H9 (cell line): ENCODE data around the gene TCF15. TPM values are rescaled to one million over a fixed set of nuclear protein-coding genes. Genes with fewer than 3 reads are reported as not detected.

Source experiments
- DNase-seq: peaks from one replicate; pipeline ENCODE4 v3.0.0-alpha.2; 2017
- H2AFZ ChIP-seq: one replicate; pipeline ENCODE4 v1.6.1; 2013; ENCODE audit warnings: mild to moderate bottlenecking, low read length, control low read depth, moderate library complexity
- H2AK5ac ChIP-seq: 2 replicates; pipeline ENCODE4 v1.6.1; 2013; ENCODE audit warnings: low read length, control low read depth, mixed read lengths; ENCODE audit not compliant: insufficient read length
- H2BK120ac ChIP-seq: one replicate; pipeline ENCODE4 v1.6.1; 2013; ENCODE audit warnings: low read depth, mild to moderate bottlenecking, low read length, control low read depth, inconsistent platforms; ENCODE audit not compliant: poor library complexity, severe bottlenecking
- H2BK12ac ChIP-seq: 2 replicates; pipeline ENCODE4 v1.6.1; 2013; ENCODE audit warnings: low read length, control low read depth, mixed read lengths, low read depth; ENCODE audit not compliant: insufficient read length
- H2BK15ac ChIP-seq: 2 replicates; pipeline ENCODE4 v1.6.1; 2013; ENCODE audit warnings: low read depth, low read length, control low read depth
- H2BK20ac ChIP-seq: one replicate; pipeline ENCODE4 v1.6.1; 2013; ENCODE audit warnings: low read depth, mild to moderate bottlenecking, low read length, control low read depth, inconsistent platforms; ENCODE audit not compliant: poor library complexity, severe bottlenecking
- H2BK5ac ChIP-seq: 2 replicates; pipeline ENCODE4 v1.6.1; 2013; ENCODE audit warnings: low read length, control low read depth, mixed read lengths; ENCODE audit not compliant: insufficient read length
- H3K14ac ChIP-seq: 2 replicates; pipeline ENCODE4 v1.6.1; 2013; ENCODE audit warnings: low read length, control low read depth; ENCODE audit not compliant: insufficient read depth
- H3K18ac ChIP-seq: 2 replicates; pipeline ENCODE4 v1.6.1; 2013; ENCODE audit warnings: low read depth, mild to moderate bottlenecking, mixed read lengths, low read length, control low read depth; ENCODE audit not compliant: insufficient read length
- H3K23ac ChIP-seq: 2 replicates; pipeline ENCODE4 v1.6.1; 2013; ENCODE audit warnings: low read length, control low read depth, mixed read lengths, low read depth; ENCODE audit not compliant: insufficient read length
- H3K23me2 ChIP-seq: 2 replicates; pipeline ENCODE4 v1.6.1; 2013; ENCODE audit warnings: low read depth, mild to moderate bottlenecking, mixed read lengths, low read length, control low read depth; ENCODE audit not compliant: insufficient read length, poor library complexity, severe bottlenecking
- H3K27ac ChIP-seq: 2 replicates; pipeline ENCODE4 v1.5.1; 2013; ENCODE audit warnings: low read length, control low read depth, mixed read lengths, low read depth; ENCODE audit not compliant: insufficient read length
- H3K27me3 ChIP-seq: 2 replicates; pipeline ENCODE4 v1.6.1; 2013; ENCODE audit warnings: low read length, control low read depth, inconsistent platforms; ENCODE audit not compliant: insufficient read depth
- H3K4ac ChIP-seq: 2 replicates; pipeline ENCODE4 v1.6.1; 2013; ENCODE audit warnings: low read depth, mild to moderate bottlenecking, control low read depth, inconsistent platforms, low read length, moderate library complexity
- H3K4me1 ChIP-seq: 2 replicates; pipeline ENCODE4 v1.6.1; 2013; ENCODE audit warnings: low read length, control low read depth, inconsistent platforms; ENCODE audit not compliant: insufficient read depth
- H3K4me2 ChIP-seq: 2 replicates; pipeline ENCODE4 v1.6.1; 2013; ENCODE audit warnings: low read length, control low read depth, mixed read lengths; ENCODE audit not compliant: insufficient read length, insufficient read depth
- H3K56ac ChIP-seq: 2 replicates; pipeline ENCODE4 v1.6.1; 2013; ENCODE audit warnings: low read depth, mild to moderate bottlenecking, mixed read lengths, low read length, control low read depth; ENCODE audit not compliant: insufficient read length
- H3K79me1 ChIP-seq: 2 replicates; pipeline ENCODE4 v1.6.1; 2013; ENCODE audit warnings: low read depth, mild to moderate bottlenecking, moderate library complexity, low read length, control low read depth, inconsistent platforms; ENCODE audit not compliant: insufficient read depth, poor library complexity, severe bottlenecking
- H3K79me2 ChIP-seq: 2 replicates; pipeline ENCODE4 v1.6.1; 2013; ENCODE audit warnings: low read length, control low read depth, inconsistent platforms; ENCODE audit not compliant: insufficient read depth
- H3K9ac ChIP-seq: 2 replicates; pipeline ENCODE4 v1.6.1; 2013; ENCODE audit warnings: low read length, control low read depth, mixed read lengths; ENCODE audit not compliant: insufficient read length; ENCODE audit errors: extremely low read depth
- H3K9me3 ChIP-seq: one replicate; pipeline ENCODE4 v1.6.1; 2013; ENCODE audit warnings: low read depth, low read length, inconsistent platforms; ENCODE audit not compliant: control insufficient read depth
- H3T11ph ChIP-seq: one replicate; pipeline ENCODE4 v1.6.1; 2013; ENCODE audit warnings: mild to moderate bottlenecking, low read length, control low read depth, inconsistent platforms
- H4K20me1 ChIP-seq: one replicate; pipeline ENCODE4 v1.6.1; 2013; ENCODE audit not compliant: control insufficient read depth, insufficient read length, insufficient read depth
- H4K5ac ChIP-seq: 2 replicates; pipeline ENCODE4 v1.6.1; 2013; ENCODE audit warnings: low read depth, mild to moderate bottlenecking, mixed read lengths, low read length, control low read depth; ENCODE audit not compliant: insufficient read length
- H4K8ac ChIP-seq: replicated peaks from 2 replicates; pipeline ENCODE4 v1.6.1; 2013; ENCODE audit warnings: low read length, control low read depth, mixed read lengths, low read depth; ENCODE audit not compliant: insufficient read length
- H4K91ac ChIP-seq: 2 replicates; pipeline ENCODE4 v1.6.1; 2013; ENCODE audit warnings: low read depth, mild to moderate bottlenecking, moderate library complexity, mixed read lengths, low read length, control low read depth; ENCODE audit not compliant: insufficient read length
- H3K27ac Mint-ChIP-seq, 3 experiments: 2 replicates in 2 of 3; 3 replicates in 1 of 3; pipeline ENCODE4 v1.8.0; 2020 to 2021; ENCODE audit warnings: mixed read lengths in 3 of 3, mild to moderate bottlenecking in 1 of 3, moderate library complexity in 1 of 3
- H3K27me3 Mint-ChIP-seq: 2 replicates; pipeline ENCODE4 v1.8.0; 2021; ENCODE audit warnings: low read depth, mild to moderate bottlenecking, moderate library complexity, mixed read lengths
- H3K36me3 Mint-ChIP-seq, 3 experiments: 2 replicates in 2 of 3; 3 replicates in 1 of 3; pipeline ENCODE4 v1.8.0; 2020 to 2021; ENCODE audit warnings: low read depth in 3 of 3, mixed read lengths in 3 of 3; ENCODE audit not compliant: insufficient read depth in 1 of 3
- H3K4me1 Mint-ChIP-seq, 2 experiments: 2 replicates each; pipeline ENCODE4 v1.8.0; 2020; ENCODE audit warnings: mixed read lengths in 2 of 2
- H3K4me3 Mint-ChIP-seq, 2 experiments: 2 replicates in 1 of 2; 3 replicates in 1 of 2; pipeline ENCODE4 v1.8.0; 2020 to 2021; ENCODE audit warnings: mild to moderate bottlenecking in 2 of 2, mixed read lengths in 2 of 2, moderate library complexity in 1 of 2
- H3K9me3 Mint-ChIP-seq, 2 experiments: 2 replicates in 1 of 2; 3 replicates in 1 of 2; pipeline ENCODE4 v1.8.0; 2020; ENCODE audit warnings: mild to moderate bottlenecking in 2 of 2, mixed read lengths in 2 of 2, moderate library complexity in 1 of 2
- WGBS: extraction: QIAGEN DNeasy Blood & Tissue Kit; methylation state at CpG from one replicate; pipeline ENCODE4 v1.1.7; 2013; ENCODE audit warnings: missing lambda C conversion rate, low lambda C conversion rate, mixed read lengths; ENCODE audit not compliant: insufficient read length; ENCODE audit errors: extremely low coverage; 5-methylcytosine and 5-hydroxymethylcytosine counted together
- total RNA-seq: library from RNA; stranded (reverse); gene quantifications from 2 replicates; pipeline ENCODE4 v1.2.1, GENCODE V29; 2021
- TF ChIP-seq, protein P1 (sequence below): fragments of 200-600 bp; sonication (generic); conservative IDR thresholded peaks from 3 replicates; pipeline ENCODE4 v1.8.0; 2021; ENCODE audit warnings: antibody characterized with exemption, mild to moderate bottlenecking

The TCF15 gene
- total RNA-seq, 1 experiment from 2014 or later: 2.0 TPM

DNA sequence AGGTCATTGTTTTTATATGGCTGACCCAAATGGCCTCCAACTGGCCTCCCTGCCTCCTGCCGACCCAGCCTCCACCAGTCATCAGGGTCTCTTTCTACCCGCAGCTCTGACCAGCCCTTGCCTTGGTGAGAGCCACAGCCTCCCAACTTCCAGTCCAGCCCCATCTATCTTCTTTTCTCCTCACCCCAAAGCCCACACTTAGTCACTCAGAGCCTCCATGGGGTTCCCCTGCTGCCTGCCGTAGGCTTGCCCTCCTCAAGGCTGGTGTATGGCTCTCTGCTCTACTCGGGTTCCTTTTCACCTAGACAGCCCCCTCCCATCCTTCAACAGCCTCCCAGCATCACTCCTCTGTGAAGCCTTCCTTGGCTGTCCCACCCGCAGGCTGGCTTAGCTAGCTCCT, 18.2 kb downstream of the TCF15 start:
- H4K5ac ChIP-seq: no peak overlapping the region
- no peaks in the 10 kb centered on the region for H3K9me3 ChIP-seq
- H3K4me1 ChIP-seq: no peaks in the 10 kb centered on the region
- no peak for DNase-seq
- H2BK12ac ChIP-seq: no peak overlapping the region
- no peak overlapping the region for H2AK5ac ChIP-seq
- no peaks in the 10 kb centered on the region for H3K23me2 ChIP-seq
- no peaks in the 10 kb centered on the region for H3K79me1 ChIP-seq
- Mint-ChIP-seq H3K4me1 (peaks cover 8% of the 10 kb centered on the region in 2 experiments), H3K36me3 (no peaks in the 10 kb centered on the region), H3K4me3 (no peak overlapping the region; a peak in 1 of 5 replicates), H3K27me3 (peaks cover 6% of the 10 kb centered on the region), H3K27ac (no peak overlapping the region), H3K9me3 (no peaks in the 10 kb centered on the region)
- no peak overlapping the region for H3K27ac ChIP-seq
- H3K27me3 ChIP-seq: no peaks in the 10 kb centered on the region
- H3K4me2 ChIP-seq: no peak overlapping the region
- H3K56ac ChIP-seq: no peak overlapping the region
- H3K18ac ChIP-seq: no peak overlapping the region
- TF ChIP-seq, protein P1, sequence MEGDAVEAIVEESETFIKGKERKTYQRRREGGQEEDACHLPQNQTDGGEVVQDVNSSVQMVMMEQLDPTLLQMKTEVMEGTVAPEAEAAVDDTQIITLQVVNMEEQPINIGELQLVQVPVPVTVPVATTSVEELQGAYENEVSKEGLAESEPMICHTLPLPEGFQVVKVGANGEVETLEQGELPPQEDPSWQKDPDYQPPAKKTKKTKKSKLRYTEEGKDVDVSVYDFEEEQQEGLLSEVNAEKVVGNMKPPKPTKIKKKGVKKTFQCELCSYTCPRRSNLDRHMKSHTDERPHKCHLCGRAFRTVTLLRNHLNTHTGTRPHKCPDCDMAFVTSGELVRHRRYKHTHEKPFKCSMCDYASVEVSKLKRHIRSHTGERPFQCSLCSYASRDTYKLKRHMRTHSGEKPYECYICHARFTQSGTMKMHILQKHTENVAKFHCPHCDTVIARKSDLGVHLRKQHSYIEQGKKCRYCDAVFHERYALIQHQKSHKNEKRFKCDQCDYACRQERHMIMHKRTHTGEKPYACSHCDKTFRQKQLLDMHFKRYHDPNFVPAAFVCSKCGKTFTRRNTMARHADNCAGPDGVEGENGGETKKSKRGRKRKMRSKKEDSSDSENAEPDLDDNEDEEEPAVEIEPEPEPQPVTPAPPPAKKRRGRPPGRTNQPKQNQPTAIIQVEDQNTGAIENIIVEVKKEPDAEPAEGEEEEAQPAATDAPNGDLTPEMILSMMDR: no peak
- H3K23ac ChIP-seq: no peak overlapping the region
- no peak overlapping the region for H2BK20ac ChIP-seq
- no peak overlapping the region for H3K4ac ChIP-seq
- H3K79me2 ChIP-seq: no peaks in the 10 kb centered on the region
- H2BK120ac ChIP-seq: no peak overlapping the region
- H2AFZ ChIP-seq: no peak overlapping the region
- no peak overlapping the region for H3K9ac ChIP-seq
- no peak overlapping the region for H3K14ac ChIP-seq
- H2BK15ac ChIP-seq: no peak overlapping the region
- H4K91ac ChIP-seq: no peak overlapping the region
- H4K8ac ChIP-seq: no peak overlapping the region
- H3T11ph ChIP-seq: no peak overlapping the region
- H4K20me1 ChIP-seq: no peaks in the 10 kb centered on the region
- no CpG with 5 or more reads among the region's 5 CpGs for WGBS
- no peak overlapping the region for H2BK5ac ChIP-seq
